Type B pancreatic cell (in vitro differentiated cells): ENCODE measurements around the gene CRYBG2. TPM values are rescaled to one million over a fixed set of nuclear protein-coding genes. Genes with fewer than 3 reads are reported as not detected.

Experiments
- DNase-seq: peaks from one replicate; pipeline ENCODE4 v3.0.0; 2021; ENCODE audit warnings: mixed read lengths; ENCODE audit not compliant: unreplicated experiment; ENCODE audit errors: extremely low spot score
- H3K27ac Mint-ChIP-seq: 2 replicates; pipeline ENCODE4 v1.8.0; 2021; ENCODE audit warnings: mild to moderate bottlenecking, mixed read lengths
- H3K27me3 Mint-ChIP-seq: 2 replicates; pipeline ENCODE4 v1.8.0; 2021; ENCODE audit warnings: mixed read lengths
- H3K36me3 Mint-ChIP-seq: 2 replicates; pipeline ENCODE4 v1.8.0; 2021; ENCODE audit warnings: mixed read lengths
- H3K4me1 Mint-ChIP-seq: one replicate; pipeline ENCODE4 v1.8.0; 2021; ENCODE audit warnings: mixed read lengths; ENCODE audit not compliant: unreplicated experiment
- H3K4me3 Mint-ChIP-seq: 2 replicates; pipeline ENCODE4 v1.8.0; 2021; ENCODE audit warnings: mild to moderate bottlenecking, mixed read lengths
- H3K9me3 Mint-ChIP-seq: 2 replicates; pipeline ENCODE4 v1.8.0; 2021; ENCODE audit warnings: mixed read lengths
- total RNA-seq: library from RNA; stranded (reverse); gene quantifications from 2 replicates; pipeline ENCODE4 v1.2.1, GENCODE V29; 2021; ENCODE audit warnings: low replicate concordance
- TF ChIP-seq, protein P1 (sequence below): fragments of 200-600 bp; sonication (generic); conservative IDR thresholded peaks from 2 replicates; pipeline ENCODE4 v1.5.0; 2021; ENCODE audit warnings: antibody characterized with exemption, mild to moderate bottlenecking

CRYBG2 gene
- total RNA-seq, 1 donor from 2014 or later: 20.0 TPM

GRCh38 chr1:26345718-26346117 lies 8.2 kb downstream of the CRYBG2 start:
- TF ChIP-seq, protein P1, sequence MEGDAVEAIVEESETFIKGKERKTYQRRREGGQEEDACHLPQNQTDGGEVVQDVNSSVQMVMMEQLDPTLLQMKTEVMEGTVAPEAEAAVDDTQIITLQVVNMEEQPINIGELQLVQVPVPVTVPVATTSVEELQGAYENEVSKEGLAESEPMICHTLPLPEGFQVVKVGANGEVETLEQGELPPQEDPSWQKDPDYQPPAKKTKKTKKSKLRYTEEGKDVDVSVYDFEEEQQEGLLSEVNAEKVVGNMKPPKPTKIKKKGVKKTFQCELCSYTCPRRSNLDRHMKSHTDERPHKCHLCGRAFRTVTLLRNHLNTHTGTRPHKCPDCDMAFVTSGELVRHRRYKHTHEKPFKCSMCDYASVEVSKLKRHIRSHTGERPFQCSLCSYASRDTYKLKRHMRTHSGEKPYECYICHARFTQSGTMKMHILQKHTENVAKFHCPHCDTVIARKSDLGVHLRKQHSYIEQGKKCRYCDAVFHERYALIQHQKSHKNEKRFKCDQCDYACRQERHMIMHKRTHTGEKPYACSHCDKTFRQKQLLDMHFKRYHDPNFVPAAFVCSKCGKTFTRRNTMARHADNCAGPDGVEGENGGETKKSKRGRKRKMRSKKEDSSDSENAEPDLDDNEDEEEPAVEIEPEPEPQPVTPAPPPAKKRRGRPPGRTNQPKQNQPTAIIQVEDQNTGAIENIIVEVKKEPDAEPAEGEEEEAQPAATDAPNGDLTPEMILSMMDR: no peak
- no peak for DNase-seq
- Mint-ChIP-seq H3K9me3 (no peaks in the 10 kb centered on the region), H3K4me1 (peaks cover 4% of the 10 kb centered on the region), H3K27ac (no peak overlapping the region), H3K36me3 (no peaks in the 10 kb centered on the region), H3K27me3 (no peaks in the 10 kb centered on the region), H3K4me3 (no peak overlapping the region)

- Mint-ChIP-seq H3K36me3 (no peaks in the 10 kb centered on the region), H3K27ac (no peak overlapping the region), H3K9me3 (no peaks in the 10 kb centered on the region), H3K4me1 (peaks cover 2% of the 10 kb centered on the region), H3K27me3 (peaks cover 4% of the 10 kb centered on the region), H3K4me3 (no peak overlapping the region)
- TF ChIP-seq, protein P1: no peak
- DNase-seq: no peak
These were observed 9.6 kb downstream of the CRYBG2 start for GRCh38 chr1:26344147-26344920.

DNA sequence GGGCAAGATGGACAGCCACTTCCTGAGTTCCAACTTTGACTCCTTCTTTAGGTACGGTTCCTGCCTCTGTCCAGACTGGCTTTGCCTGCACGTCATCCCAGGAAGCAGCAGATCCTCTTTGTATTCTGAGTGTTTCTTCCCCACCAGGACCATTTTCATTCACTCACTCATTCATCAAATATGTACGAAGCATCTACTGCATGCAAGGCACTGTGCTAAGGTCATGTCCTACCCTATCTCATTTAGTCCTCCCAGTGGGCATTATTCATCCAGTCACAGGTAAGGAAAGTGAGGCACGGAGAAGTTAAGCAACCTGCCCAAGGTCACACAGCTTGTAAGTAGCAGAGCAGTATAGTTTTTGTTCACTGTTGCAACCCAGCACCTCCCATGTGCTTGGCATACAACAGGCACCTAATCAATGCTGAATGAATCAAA lies 13.9 kb downstream of the CRYBG2 start:
- H3K4me1 Mint-ChIP-seq: no peaks in the 10 kb centered on the region
- peak overlapping the region; percentile 1 for H3K4me3 Mint-ChIP-seq
- DNase-seq: no peak
- TF ChIP-seq, protein P1: no peak
- no peaks in the 10 kb centered on the region for H3K36me3 Mint-ChIP-seq
- H3K27me3 Mint-ChIP-seq: peaks cover 7% of the 10 kb centered on the region
- no peaks in the 10 kb centered on the region for H3K9me3 Mint-ChIP-seq
- no peak overlapping the region for H3K27ac Mint-ChIP-seq

- no peaks in the 10 kb centered on the region for H3K4me1 Mint-ChIP-seq
- H3K4me3 Mint-ChIP-seq: peak overlapping the region; percentile 7
- TF ChIP-seq, protein P1: no peak
- H3K27me3 Mint-ChIP-seq: peaks cover 11% of the 10 kb centered on the region
- H3K9me3 Mint-ChIP-seq: no peaks in the 10 kb centered on the region
- H3K36me3 Mint-ChIP-seq: no peaks in the 10 kb centered on the region
- DNase-seq: no peak
- H3K27ac Mint-ChIP-seq: no peak overlapping the region
These were observed 15.3 kb downstream of the CRYBG2 start for GRCh38 chr1:26338670-26339069.

- DNase-seq: no peak
- Mint-ChIP-seq H3K27ac (no peak overlapping the region), H3K4me1 (no peaks in the 10 kb centered on the region), H3K9me3 (no peaks in the 10 kb centered on the region), H3K27me3 (peaks cover 11% of the 10 kb centered on the region), H3K4me3 (peak overlapping the region; percentile 47), H3K36me3 (no peaks in the 10 kb centered on the region)
- TF ChIP-seq, protein P1: no peak
These were observed 16.3 kb downstream of the CRYBG2 start for GRCh38 chr1:26337625-26338024.
